Stimulated activated memory B cell treated with anti-CD40 and anti-IgM and Interleukin-4, amounts not matched to agents 10 μg/mL and 1 μg/mL and 100 μg/mL, for 72 hours (primary cell): ENCODE data around the gene PCNX1.
A peak's percentile ranks its signal among the peaks of the same experiment; 100 is the strongest.

Experiments used
- ATAC-seq: fragments of 150-1000 bp; cut with Tn5 transposase; 2 replicates; pipeline ENCODE4 v1.10.0; 2021
- H3K27ac Mint-ChIP-seq: one replicate; pipeline ENCODE4 v1.8.0; 2022; ENCODE audit warnings: mild to moderate bottlenecking, mixed read lengths
- H3K27me3 Mint-ChIP-seq: one replicate; pipeline ENCODE4 v1.8.0; 2022; ENCODE audit warnings: mixed read lengths
- H3K36me3 Mint-ChIP-seq: one replicate; pipeline ENCODE4 v1.8.0; 2022; ENCODE audit warnings: mixed read lengths
- H3K4me1 Mint-ChIP-seq: one replicate; pipeline ENCODE4 v1.8.0; 2022; ENCODE audit warnings: mixed read lengths
- H3K4me3 Mint-ChIP-seq: one replicate; pipeline ENCODE4 v1.8.0; 2022; ENCODE audit warnings: mild to moderate bottlenecking, moderate library complexity, mixed read lengths
- H3K9me3 Mint-ChIP-seq: one replicate; pipeline ENCODE4 v1.8.0; 2022; ENCODE audit warnings: mixed read lengths

Gene PCNX1

GRCh38 chr14:71163842-71164629 lies 256.8 kb downstream of the PCNX1 start:
- peak; percentile 12 for ATAC-seq
- Mint-ChIP-seq H3K4me1 (peaks cover 18% of the 10 kb centered on the region), H3K27ac (no peak overlapping the region), H3K27me3 (peaks cover 8% of the 10 kb centered on the region), H3K9me3 (no peaks in the 10 kb centered on the region), H3K4me3 (no peak overlapping the region), H3K36me3 (no peaks in the 10 kb centered on the region)
